ENCODE measurements around the gene GRIFIN. TPM values are rescaled to one million over a fixed set of nuclear protein-coding genes. Genes with fewer than 3 reads are reported as not detected.

GRIFIN gene
- total RNA-seq, 1 donor from 2014 or later = not detected

DNA sequence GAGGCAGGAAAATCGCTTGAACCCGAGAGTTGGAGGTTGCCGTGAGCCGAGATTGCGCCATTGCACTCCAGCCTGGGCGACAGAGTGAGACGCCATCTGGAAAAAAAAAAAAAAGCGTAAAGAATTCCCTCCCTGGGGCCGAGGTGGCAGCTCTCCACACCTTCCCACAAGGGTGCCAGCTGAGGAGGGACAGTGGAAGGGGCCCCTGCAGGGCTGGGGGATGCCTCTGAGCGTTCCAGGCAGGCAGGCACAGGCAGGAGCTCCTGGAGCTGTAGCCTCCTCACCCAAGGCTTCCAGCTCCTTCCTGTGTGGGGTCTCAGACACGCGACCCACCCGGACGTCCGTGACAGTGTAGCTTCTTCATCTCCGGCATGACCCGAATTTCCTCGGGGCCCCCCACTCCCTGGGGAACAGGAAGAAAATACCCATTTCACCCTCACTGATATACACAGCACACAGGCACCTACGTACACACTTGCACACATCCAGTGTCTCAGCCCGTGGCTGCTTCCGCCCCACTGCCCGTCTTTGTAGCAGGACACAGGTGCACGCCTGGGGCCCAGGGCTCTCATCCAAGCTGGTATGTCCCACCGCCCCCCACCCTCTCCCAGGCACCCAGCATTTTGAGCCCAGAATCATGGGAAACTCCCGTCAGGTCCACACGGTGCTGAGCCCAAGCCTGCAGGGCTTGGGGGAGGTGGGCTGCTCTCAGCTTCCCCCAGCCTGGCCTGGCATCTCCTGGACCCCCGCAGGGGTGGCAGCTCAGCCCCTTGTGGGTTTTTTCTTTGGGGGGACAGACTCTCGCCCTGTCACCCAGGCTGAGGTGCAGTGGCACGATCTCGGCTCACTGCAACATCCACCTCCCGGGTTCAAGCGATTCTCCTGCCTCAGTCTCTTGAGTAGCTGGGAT is 25.7 kb downstream of the GRIFIN start:
- Mint-ChIP-seq H3K4me3 (no peak overlapping the region), H3K36me3 (ENCODE audit: low read depth) (no peaks in the 10 kb centered on the region), H3K9me3 (no peaks in the 10 kb centered on the region), H3K27me3 (ENCODE audit: insufficient read depth) (peaks cover 9% of the 10 kb centered on the region), H3K27ac (no peak overlapping the region), H3K4me1 (ENCODE audit: low read depth) (no peaks in the 10 kb centered on the region)
- intact Hi-C loops (cut with micrococcal nuclease) = loop anchor here (1.0 to 5.0 kb wide), 3 partner anchors 19 to 231 kb away; partner anchors contain the start of genes BRAT1 and IQCE
- no peak for DNase-seq (ENCODE audit: low spot score)

GRCh38 chr7:2446676-2447075 is 29.5 kb downstream of the GRIFIN start:
- no peaks in the 10 kb centered on the region for H3K9me3 Mint-ChIP-seq
- peaks cover 5% of the 10 kb centered on the region for H3K36me3 Mint-ChIP-seq (ENCODE audit: low read depth)
- DNase-seq (ENCODE audit: low spot score) = no peak
- H3K4me3 Mint-ChIP-seq = no peak overlapping the region
- intact Hi-C loops (cut with micrococcal nuclease) = no loop called here
- H3K4me1 Mint-ChIP-seq (ENCODE audit: low read depth) = no peaks in the 10 kb centered on the region
- H3K27me3 Mint-ChIP-seq (ENCODE audit: insufficient read depth) = peaks cover 4% of the 10 kb centered on the region
- H3K27ac Mint-ChIP-seq = no peak overlapping the region

- Mint-ChIP-seq H3K27ac (no peak overlapping the region), H3K36me3 (ENCODE audit: low read depth) (peaks cover 5% of the 10 kb centered on the region), H3K27me3 (ENCODE audit: insufficient read depth) (peaks cover 2% of the 10 kb centered on the region), H3K4me3 (no peak overlapping the region), H3K9me3 (no peaks in the 10 kb centered on the region), H3K4me1 (ENCODE audit: low read depth) (no peaks in the 10 kb centered on the region)
- DNase-seq (ENCODE audit: low spot score) = no peak
- intact Hi-C loops (cut with micrococcal nuclease) = no loop called here
Observed at GRCh38 chr7:2445898-2446555, 30.2 kb downstream of the GRIFIN start.

- no peak for DNase-seq (ENCODE audit: low spot score)
- no peak overlapping the region for H3K27ac Mint-ChIP-seq
- no peak overlapping the region for H3K4me3 Mint-ChIP-seq
- H3K27me3 Mint-ChIP-seq (ENCODE audit: insufficient read depth) = peaks cover 2% of the 10 kb centered on the region
- intact Hi-C loops (cut with micrococcal nuclease) = no loop called here
- no peaks in the 10 kb centered on the region for H3K4me1 Mint-ChIP-seq (ENCODE audit: low read depth)
- H3K9me3 Mint-ChIP-seq = no peaks in the 10 kb centered on the region
- peaks cover 8% of the 10 kb centered on the region for H3K36me3 Mint-ChIP-seq (ENCODE audit: low read depth)
Observed at GRCh38 chr7:2445047-2445446, 31.2 kb downstream of the GRIFIN start.

GRCh38 chr7:2444476-2444875 is 31.7 kb downstream of the GRIFIN start:
- no peaks in the 10 kb centered on the region for H3K9me3 Mint-ChIP-seq
- H3K4me3 Mint-ChIP-seq = no peak overlapping the region
- no peak for DNase-seq (ENCODE audit: low spot score)
- peaks cover under 1% of the 10 kb centered on the region for H3K27me3 Mint-ChIP-seq (ENCODE audit: insufficient read depth)
- H3K36me3 Mint-ChIP-seq (ENCODE audit: low read depth) = peaks cover 10% of the 10 kb centered on the region
- H3K27ac Mint-ChIP-seq = no peak overlapping the region
- intact Hi-C loops (cut with micrococcal nuclease) = no loop called here
- no peaks in the 10 kb centered on the region for H3K4me1 Mint-ChIP-seq (ENCODE audit: low read depth)

GRCh38 chr7:2443491-2443890 is 32.7 kb downstream of the GRIFIN start:
- intact Hi-C loops (cut with micrococcal nuclease) = no loop called here
- Mint-ChIP-seq H3K27me3 (ENCODE audit: insufficient read depth) (no peaks in the 10 kb centered on the region), H3K9me3 (no peaks in the 10 kb centered on the region), H3K36me3 (ENCODE audit: low read depth) (peaks cover 15% of the 10 kb centered on the region), H3K4me1 (ENCODE audit: low read depth) (no peaks in the 10 kb centered on the region), H3K4me3 (no peak overlapping the region), H3K27ac (no peak overlapping the region)
- no peak for DNase-seq (ENCODE audit: low spot score)

GRCh38 chr7:2441430-2442058 is 34.7 kb downstream of the GRIFIN start:
- Mint-ChIP-seq H3K36me3 (ENCODE audit: low read depth) (peaks cover 15% of the 10 kb centered on the region), H3K27ac (no peak overlapping the region), H3K9me3 (no peaks in the 10 kb centered on the region), H3K27me3 (ENCODE audit: insufficient read depth) (no peaks in the 10 kb centered on the region), H3K4me1 (ENCODE audit: low read depth) (no peaks in the 10 kb centered on the region), H3K4me3 (no peak overlapping the region)
- intact Hi-C loops (cut with micrococcal nuclease) = no loop called here
- no peak for DNase-seq (ENCODE audit: low spot score)

DNA sequence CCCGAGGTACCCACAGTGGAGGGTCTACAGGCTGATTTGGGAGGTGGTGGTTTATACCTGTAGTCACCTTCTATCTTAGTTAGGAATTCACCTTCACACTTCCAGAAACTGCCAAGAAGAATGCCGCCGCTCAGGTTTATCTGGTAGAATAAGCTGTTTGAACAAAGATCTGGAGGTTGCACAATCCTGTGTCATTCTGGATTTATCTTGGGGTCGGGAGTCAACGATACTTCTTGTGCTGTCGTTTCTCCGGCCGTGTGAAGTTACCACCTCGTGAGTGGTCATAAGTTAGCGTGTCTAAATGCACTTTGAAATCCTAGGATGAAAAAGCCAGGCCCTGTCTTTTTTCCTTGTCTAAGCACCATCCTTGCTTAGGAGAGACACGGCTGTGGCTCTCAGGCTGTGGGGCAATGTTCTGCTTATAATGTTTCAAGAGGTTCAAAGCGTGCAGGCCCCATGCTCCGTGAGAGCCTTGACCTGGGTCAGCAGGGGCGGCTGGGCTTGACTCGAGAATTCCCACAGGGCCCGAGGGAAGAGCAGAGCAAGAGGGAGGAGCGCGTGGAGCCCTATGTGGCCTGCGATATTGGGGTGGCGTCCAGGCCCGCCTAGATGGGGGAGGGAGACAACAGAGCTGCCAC is 35.5 kb downstream of the GRIFIN start:
- H3K4me1 Mint-ChIP-seq (ENCODE audit: low read depth) = no peaks in the 10 kb centered on the region
- H3K9me3 Mint-ChIP-seq = no peaks in the 10 kb centered on the region
- intact Hi-C loops (cut with micrococcal nuclease) = no loop called here
- peaks cover 15% of the 10 kb centered on the region for H3K36me3 Mint-ChIP-seq (ENCODE audit: low read depth)
- H3K27ac Mint-ChIP-seq = no peak overlapping the region
- H3K27me3 Mint-ChIP-seq (ENCODE audit: insufficient read depth) = no peaks in the 10 kb centered on the region
- H3K4me3 Mint-ChIP-seq = no peak overlapping the region
- DNase-seq (ENCODE audit: low spot score) = no peak

GRCh38 chr7:2438775-2439174 is 37.4 kb downstream of the GRIFIN start:
- Mint-ChIP-seq H3K36me3 (ENCODE audit: low read depth) (peaks cover 16% of the 10 kb centered on the region), H3K9me3 (no peaks in the 10 kb centered on the region), H3K4me3 (no peak overlapping the region), H3K4me1 (ENCODE audit: low read depth) (no peaks in the 10 kb centered on the region), H3K27ac (no peak overlapping the region), H3K27me3 (ENCODE audit: insufficient read depth) (no peaks in the 10 kb centered on the region)
- no peak for DNase-seq (ENCODE audit: low spot score)
- intact Hi-C loops (cut with micrococcal nuclease) = no loop called here

- no peak for DNase-seq (ENCODE audit: low spot score)
- no peak overlapping the region for H3K4me3 Mint-ChIP-seq
- H3K9me3 Mint-ChIP-seq = no peaks in the 10 kb centered on the region
- H3K27ac Mint-ChIP-seq = no peak overlapping the region
- H3K27me3 Mint-ChIP-seq (ENCODE audit: insufficient read depth) = no peaks in the 10 kb centered on the region
- H3K4me1 Mint-ChIP-seq (ENCODE audit: low read depth) = no peaks in the 10 kb centered on the region
- H3K36me3 Mint-ChIP-seq (ENCODE audit: low read depth) = peaks cover 16% of the 10 kb centered on the region
- intact Hi-C loops (cut with micrococcal nuclease) = no loop called here
Observed at GRCh38 chr7:2438186-2438585, 38.0 kb downstream of the GRIFIN start.

DNA sequence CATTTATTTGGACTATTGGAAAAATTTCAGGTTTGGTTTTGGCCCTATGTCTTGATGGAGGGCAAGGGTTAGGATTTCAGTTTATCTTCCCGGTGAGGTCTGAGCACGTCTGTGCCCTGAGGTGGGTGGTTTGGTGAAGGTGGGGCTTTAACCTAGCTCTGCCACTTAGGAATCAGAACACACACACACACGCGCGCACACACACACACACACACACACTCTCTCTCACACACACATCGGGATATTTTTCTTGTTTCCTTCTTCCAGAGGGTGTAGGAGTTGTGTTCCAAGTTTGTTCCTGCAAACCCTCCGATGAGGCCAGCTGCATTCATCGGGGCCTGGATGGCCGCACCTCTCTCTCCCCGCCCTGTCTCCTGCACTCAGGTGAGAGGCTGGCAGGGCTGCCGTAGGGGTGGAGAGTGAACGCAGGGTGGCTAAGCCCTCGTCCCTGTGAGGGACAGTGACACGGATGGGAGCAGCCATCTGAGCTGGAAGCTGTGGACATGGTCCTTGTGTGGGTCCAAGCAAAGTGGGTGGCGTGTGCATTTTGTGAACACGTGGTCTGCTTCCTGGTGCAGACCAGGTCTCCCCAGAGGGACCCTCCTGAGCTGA is 38.6 kb downstream of the GRIFIN start:
- no peaks in the 10 kb centered on the region for H3K9me3 Mint-ChIP-seq
- intact Hi-C loops (cut with micrococcal nuclease) = no loop called here
- no peaks in the 10 kb centered on the region for H3K27me3 Mint-ChIP-seq (ENCODE audit: insufficient read depth)
- H3K36me3 Mint-ChIP-seq (ENCODE audit: low read depth) = peaks cover 16% of the 10 kb centered on the region
- DNase-seq (ENCODE audit: low spot score) = no peak
- no peak overlapping the region for H3K4me3 Mint-ChIP-seq
- no peaks in the 10 kb centered on the region for H3K4me1 Mint-ChIP-seq (ENCODE audit: low read depth)
- H3K27ac Mint-ChIP-seq = no peak overlapping the region

- intact Hi-C loops (cut with micrococcal nuclease) = no loop called here
- Mint-ChIP-seq H3K27me3 (ENCODE audit: insufficient read depth) (no peaks in the 10 kb centered on the region), H3K4me3 (no peak overlapping the region), H3K4me1 (ENCODE audit: low read depth) (no peaks in the 10 kb centered on the region), H3K36me3 (ENCODE audit: low read depth) (peaks cover 16% of the 10 kb centered on the region), H3K9me3 (no peaks in the 10 kb centered on the region), H3K27ac (no peak overlapping the region)
- DNase-seq (ENCODE audit: low spot score) = no peak
Observed at GRCh38 chr7:2437136-2437535, 39.1 kb downstream of the GRIFIN start.
